Thymus (tissue), 11 donors: ENCODE measurements around the gene DIO3. TPM values are rescaled to one million over a fixed set of nuclear protein-coding genes. Genes with fewer than 3 reads are reported as not detected.

ENCODE experiments used
- DNase-seq, 9 donors: peaks; one replicate each; pipeline ENCODE4 v3.0.0-alpha.2; 2013; ENCODE audit warnings: low spot score in 9 of 9, low read depth in 6 of 9, missing footprints in 1 of 9
- H3K27ac ChIP-seq, 2 donors: one replicate each; pipeline ENCODE4 v1.5.1; 2013; ENCODE audit warnings: control low read depth in 1 of 2, low read depth in 1 of 2, low read length in 1 of 2, mild to moderate bottlenecking in 1 of 2, moderate library complexity in 1 of 2
- H3K27me3 ChIP-seq, 2 donors: one replicate each; pipeline ENCODE4 v1.5.1; 2013; ENCODE audit warnings: low read length in 1 of 2; ENCODE audit not compliant: control insufficient read depth in 2 of 2, insufficient read depth in 1 of 2
- H3K36me3 ChIP-seq, 2 donors: one replicate each; pipeline ENCODE4 v1.5.1; 2013; ENCODE audit warnings: low read length in 1 of 2, mild to moderate bottlenecking in 1 of 2, moderate library complexity in 1 of 2; ENCODE audit not compliant: control insufficient read depth in 2 of 2, insufficient read depth in 2 of 2
- H3K4me1 ChIP-seq, 2 donors: one replicate each; pipeline ENCODE4 v1.5.1; 2013; ENCODE audit warnings: low read length in 2 of 2; ENCODE audit not compliant: control insufficient read depth in 2 of 2, insufficient read depth in 2 of 2
- H3K4me3 ChIP-seq, 2 donors: one replicate each; pipeline ENCODE4 v1.5.1; 2013; ENCODE audit warnings: low read length in 2 of 2, control low read depth in 1 of 2, mild to moderate bottlenecking in 1 of 2
- H3K9me3 ChIP-seq, 2 donors: one replicate each; pipeline ENCODE4 v1.5.1; 2013; ENCODE audit warnings: low read length in 1 of 2, mild to moderate bottlenecking in 1 of 2; ENCODE audit not compliant: control insufficient read depth in 2 of 2, insufficient read depth in 1 of 2
- WGBS: extraction: QIAGEN DNeasy Blood & Tissue Kit; methylation state at CpG from one replicate; pipeline ENCODE4 v1.1.7; 2013; 5-methylcytosine and 5-hydroxymethylcytosine counted together
- polyA plus RNA-seq: library from polyadenylated mRNA; stranded (reverse); fragments of 200-250 nt; gene quantifications from one replicate; pipeline ENCODE4 v1.2.3, GENCODE V29; 2013
- total RNA-seq: library from RNA; stranded (reverse); fragments of 120-200 nt; gene quantifications from one replicate; pipeline ENCODE4 v1.2.4, GENCODE V29; 2013
- donor health status: healthy.

The DIO3 gene
- total and polyA plus RNA-seq, 2 donors = 0.24 to 0.84 TPM

DNA sequence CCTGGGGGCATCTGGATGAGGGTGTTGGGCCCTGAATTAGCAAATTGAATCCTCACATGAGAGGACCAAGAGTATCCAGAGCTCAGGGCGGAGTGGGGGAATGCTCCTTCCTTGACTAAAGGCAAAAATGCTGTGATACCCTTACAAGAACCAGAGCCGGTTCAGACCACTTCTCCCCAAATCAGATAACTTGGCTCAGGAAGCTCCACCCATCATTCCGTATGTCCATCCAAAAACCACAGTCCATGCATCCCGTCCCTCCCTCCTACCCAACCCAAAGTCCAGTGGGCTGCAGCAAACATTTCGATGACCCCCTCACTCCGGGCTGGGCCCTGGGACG is 22.4 kb downstream of the DIO3 start:
- H3K4me3 ChIP-seq = no peak overlapping the region
- H3K27me3 ChIP-seq = peaks cover 0 to 10% of the 10 kb centered on the region in 2 donors
- 94% methylated on average over 7 of the region's 7 CpGs for whole genome bisulfite sequencing

DNA sequence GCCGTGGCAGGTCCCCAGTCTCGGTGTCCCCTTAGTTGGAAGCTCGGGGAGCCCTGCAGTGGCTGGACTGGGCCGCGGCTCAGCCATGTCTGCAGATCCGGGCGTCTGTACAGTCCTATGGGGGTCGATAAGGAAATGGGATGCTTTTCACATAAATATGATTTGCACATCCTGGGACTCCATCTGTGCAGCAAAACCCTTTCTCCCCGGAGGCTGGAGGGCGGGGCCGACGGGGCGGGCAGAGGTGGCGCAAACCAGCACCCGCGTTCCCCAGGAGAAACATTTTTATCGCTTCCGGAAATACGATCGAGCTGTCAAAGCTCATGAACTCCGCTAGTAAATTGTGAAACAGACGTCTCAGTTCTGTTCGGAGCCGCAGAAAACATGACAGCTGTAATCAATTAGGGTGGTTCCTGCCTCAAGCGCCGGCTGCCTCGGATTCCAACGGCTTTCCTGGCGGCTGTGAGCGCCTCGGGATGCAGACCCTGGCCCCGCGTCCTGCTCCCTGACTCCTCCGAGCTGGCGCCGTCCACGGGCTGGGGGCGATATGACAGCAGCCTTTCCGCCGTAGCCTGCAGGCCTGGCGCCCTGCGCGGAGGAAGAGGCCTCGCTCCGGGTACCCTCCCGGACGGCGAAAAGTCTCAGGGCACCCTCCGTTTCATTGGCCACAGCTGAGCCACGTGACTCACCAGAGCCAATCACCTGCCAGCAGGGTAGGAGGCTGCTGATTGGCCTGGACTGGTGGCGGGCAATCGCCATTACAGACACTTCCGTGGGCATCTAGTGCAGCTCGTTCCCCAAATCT is 23.0 kb downstream of the DIO3 start:
- no peaks in the 10 kb centered on the region for H3K9me3 ChIP-seq
- H3K27me3 ChIP-seq = peaks cover 0 to 8% of the 10 kb centered on the region in 2 donors
- H3K36me3 ChIP-seq = no peaks in the 10 kb centered on the region
- H3K27ac ChIP-seq = no peak overlapping the region
- WGBS = 92% methylated on average over 54 of the region's 54 CpGs
- no peak overlapping the region for H3K4me3 ChIP-seq
- no peaks in the 10 kb centered on the region for H3K4me1 ChIP-seq
- DNase-seq = no peak

More for the DNA sequence above, 22.4 kb downstream of the DIO3 start:
- Histone ChIP-seq H3K9me3 (no peaks in the 10 kb centered on the region), H3K36me3 (no peaks in the 10 kb centered on the region), H3K27ac (no peak overlapping the region), H3K4me1 (no peaks in the 10 kb centered on the region)
- no peak for DNase-seq

DNA sequence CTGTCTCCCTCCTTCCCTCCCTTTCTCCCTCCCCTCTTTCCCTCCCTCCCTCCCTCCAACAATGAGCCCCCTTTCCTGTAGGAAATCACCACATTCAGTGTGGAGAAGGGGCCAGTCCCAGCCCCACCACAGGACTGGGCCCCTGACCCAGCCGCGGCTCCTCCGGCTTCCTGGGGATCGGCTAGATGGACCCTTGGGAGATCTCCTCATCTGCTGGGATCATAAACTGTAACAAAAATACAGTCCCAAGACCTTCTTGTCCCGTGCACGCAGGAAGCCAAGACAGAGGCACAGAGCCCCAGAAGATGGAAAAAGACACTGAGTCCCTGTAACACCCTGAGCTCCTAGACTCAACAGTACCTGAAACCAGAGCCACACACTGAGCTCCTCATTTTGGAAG is 23.9 kb downstream of the DIO3 start:
- 95% methylated on average over 6 of the region's 6 CpGs for WGBS
- no peaks in the 10 kb centered on the region for H3K4me1 ChIP-seq
- H3K27me3 ChIP-seq = peaks cover 0 to 3% of the 10 kb centered on the region in 2 donors
- no peaks in the 10 kb centered on the region for H3K36me3 ChIP-seq
- no peaks in the 10 kb centered on the region for H3K9me3 ChIP-seq
- no peak for DNase-seq
- H3K4me3 ChIP-seq = no peak overlapping the region
- no peak overlapping the region for H3K27ac ChIP-seq

DNA sequence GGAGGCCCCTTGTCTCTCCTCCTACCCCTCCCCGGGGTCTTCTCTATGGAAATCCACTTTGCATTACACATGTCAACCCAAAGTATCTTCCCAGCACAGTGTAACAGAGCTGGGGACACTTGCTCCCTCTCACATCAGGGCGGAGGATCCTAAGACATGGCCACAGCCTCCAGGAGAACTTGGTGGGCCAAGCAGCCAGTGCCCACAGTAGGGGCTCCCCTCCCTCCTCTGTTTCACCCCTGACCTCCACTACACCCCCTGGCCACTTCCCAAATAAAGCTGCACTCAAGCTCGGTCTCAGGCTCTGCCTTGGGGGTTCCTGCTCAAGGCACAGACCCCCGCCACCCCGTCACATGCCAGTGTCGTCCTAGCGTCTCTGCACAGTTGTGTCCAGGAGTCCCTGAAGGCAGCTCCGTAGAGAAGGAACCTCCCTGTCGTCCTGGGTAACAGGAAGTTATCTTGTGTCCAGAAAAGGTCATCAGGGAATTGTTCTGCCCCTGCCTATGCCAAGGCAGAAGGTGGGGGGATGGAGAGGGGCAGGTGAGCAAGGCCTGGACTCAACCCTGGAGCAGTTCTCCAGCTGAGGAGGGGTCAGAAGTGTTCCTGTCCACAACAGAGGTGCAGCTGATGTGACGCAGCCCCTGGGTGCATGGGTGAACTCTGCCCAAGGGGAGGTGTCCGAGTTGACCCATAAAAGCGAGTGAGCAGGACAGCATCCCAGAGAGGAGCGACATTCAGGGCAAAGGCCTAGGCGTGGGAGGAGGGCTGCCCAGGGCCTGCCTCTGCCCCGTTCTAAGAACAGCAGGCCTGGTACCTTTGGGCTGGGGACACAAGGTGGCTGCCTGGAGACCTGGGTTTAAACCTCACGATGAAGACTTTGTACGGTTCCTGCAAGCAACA is 25.5 kb downstream of the DIO3 start:
- no peaks in the 10 kb centered on the region for H3K9me3 ChIP-seq
- H3K36me3 ChIP-seq = no peaks in the 10 kb centered on the region
- no peak for DNase-seq
- WGBS = 92% methylated on average over 17 of the region's 17 CpGs
- peaks cover 0 to under 1% of the 10 kb centered on the region in 2 donors for H3K27me3 ChIP-seq
- H3K27ac ChIP-seq = no peak overlapping the region
- no peaks in the 10 kb centered on the region for H3K4me1 ChIP-seq
- no peak overlapping the region for H3K4me3 ChIP-seq

DNA sequence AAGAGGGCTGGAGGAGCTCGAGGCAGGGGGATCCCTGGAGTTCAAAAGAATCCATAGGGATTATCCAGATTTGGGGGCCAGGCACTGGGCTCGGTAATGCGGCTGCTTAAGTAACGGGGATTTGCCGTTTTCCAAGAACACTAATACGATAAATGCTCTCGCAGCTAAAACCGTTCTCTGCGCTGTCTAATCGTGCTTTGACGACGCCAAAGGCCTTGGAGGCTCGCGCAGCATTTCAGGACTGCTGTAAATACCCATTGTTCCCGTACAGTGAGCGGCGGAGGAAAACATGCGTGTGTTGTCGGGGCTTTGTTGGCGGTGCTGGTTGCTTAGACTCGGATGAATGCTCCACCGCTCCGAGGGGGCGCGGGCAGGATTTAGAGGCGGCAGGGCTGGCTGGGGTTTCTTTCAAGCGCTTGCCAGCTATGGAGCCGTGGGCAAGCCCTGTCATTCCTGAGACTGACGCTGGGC is 26.2 kb downstream of the DIO3 start:
- H3K27me3 ChIP-seq = no peaks in the 10 kb centered on the region
- no peak overlapping the region for H3K4me3 ChIP-seq
- WGBS = 95% methylated on average over 29 of the region's 29 CpGs
- H3K27ac ChIP-seq = no peak overlapping the region
- no peaks in the 10 kb centered on the region for H3K9me3 ChIP-seq
- DNase-seq = no peak
- no peaks in the 10 kb centered on the region for H3K36me3 ChIP-seq
- H3K4me1 ChIP-seq = no peaks in the 10 kb centered on the region

DNA sequence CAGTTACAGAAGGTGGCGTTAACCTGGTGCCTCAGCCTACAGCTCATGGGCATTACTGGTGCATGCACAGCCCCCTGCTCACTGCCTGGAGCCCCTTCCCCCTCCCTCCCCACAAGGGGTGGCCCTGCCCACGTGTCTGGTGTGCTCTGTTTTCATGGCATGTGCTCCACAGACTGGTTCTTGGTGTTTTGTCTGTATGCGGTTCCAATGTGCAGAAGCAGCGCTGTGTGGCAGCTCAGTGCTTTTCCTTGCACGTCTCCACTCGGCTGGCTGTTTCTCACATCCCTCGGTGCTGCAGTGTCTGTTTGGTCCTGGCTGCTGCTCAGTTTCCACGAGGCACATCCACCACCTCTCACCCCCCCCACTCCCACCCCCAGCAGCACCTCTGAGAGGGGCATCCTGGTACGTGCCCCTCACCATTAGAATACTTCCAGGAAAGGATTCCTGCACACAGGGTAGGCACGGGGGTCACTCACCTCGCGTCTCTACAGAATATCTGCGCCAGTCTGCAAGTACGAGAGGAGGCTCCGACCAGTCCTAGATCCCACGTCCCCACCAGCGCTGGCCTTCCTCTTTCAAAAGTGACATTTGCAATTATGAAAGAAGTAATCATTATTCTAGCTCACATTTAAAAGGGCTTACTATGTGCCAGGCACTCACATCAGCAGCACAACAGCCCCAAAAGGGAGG is 27.1 kb downstream of the DIO3 start:
- H3K9me3 ChIP-seq = no peaks in the 10 kb centered on the region
- H3K27ac ChIP-seq = no peak overlapping the region
- no peak for DNase-seq
- H3K4me3 ChIP-seq = no peak overlapping the region
- no peaks in the 10 kb centered on the region for H3K27me3 ChIP-seq
- no peaks in the 10 kb centered on the region for H3K36me3 ChIP-seq
- WGBS = 86% methylated on average over 17 of the region's 17 CpGs
- no peaks in the 10 kb centered on the region for H3K4me1 ChIP-seq

DNA sequence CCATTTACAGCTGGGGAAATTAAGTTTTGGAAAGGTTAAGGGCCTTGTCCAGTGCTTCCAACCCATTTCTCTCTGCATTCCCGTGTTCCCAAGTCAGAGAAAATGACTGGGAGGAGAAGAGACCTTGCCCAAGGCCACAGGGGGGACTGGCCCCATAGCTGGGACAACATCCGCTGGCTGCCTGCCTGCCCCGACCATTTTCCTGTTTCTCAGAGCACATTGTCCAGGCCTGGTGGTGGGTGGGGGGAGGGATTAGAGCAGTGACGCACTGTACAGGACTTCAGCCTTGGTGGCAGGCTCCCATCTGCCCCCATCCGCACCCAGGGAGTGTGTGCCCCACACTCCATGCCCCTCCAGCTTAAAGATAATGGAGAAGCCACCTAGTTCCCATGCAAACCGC is 27.7 kb downstream of the DIO3 start:
- no peak for DNase-seq
- 93% methylated on average over 6 of the region's 6 CpGs for WGBS

DNA sequence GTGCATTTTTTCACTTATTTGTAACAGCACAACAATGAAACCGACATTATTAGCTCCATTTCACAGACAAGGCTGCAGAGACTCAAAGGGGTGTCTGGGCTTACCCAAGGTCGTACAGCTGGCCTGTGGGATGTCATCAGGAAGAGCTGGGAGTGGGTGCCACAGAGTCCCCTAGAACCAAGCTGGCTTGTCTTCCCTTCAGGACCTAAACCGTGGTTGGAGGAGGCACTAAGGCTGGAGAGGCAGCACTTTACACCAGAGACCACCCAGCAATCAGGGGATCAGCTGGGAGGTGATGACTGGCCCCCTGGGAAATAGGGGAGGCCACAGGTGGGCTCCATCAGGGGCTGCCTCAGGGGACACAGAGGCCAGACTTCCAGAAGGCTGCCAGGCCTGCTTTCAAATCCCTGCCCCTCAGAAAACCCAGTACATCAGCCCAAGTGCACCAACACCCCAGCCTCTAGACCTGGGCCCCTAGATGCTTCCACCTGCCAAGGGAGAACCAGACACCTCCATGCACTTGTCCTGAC is 28.3 kb downstream of the DIO3 start:
- H3K36me3 ChIP-seq = no peaks in the 10 kb centered on the region
- H3K4me3 ChIP-seq = no peak overlapping the region
- H3K9me3 ChIP-seq = no peaks in the 10 kb centered on the region
- DNase-seq = no peak
- 84% methylated on average over 3 of the region's 3 CpGs for WGBS
- H3K4me1 ChIP-seq = no peaks in the 10 kb centered on the region
- H3K27ac ChIP-seq = no peak overlapping the region
- no peaks in the 10 kb centered on the region for H3K27me3 ChIP-seq

More for the DNA sequence above, 27.7 kb downstream of the DIO3 start:
- H3K4me3 ChIP-seq = no peak overlapping the region
- no peaks in the 10 kb centered on the region for H3K36me3 ChIP-seq
- no peaks in the 10 kb centered on the region for H3K4me1 ChIP-seq
- H3K27me3 ChIP-seq = no peaks in the 10 kb centered on the region
- H3K27ac ChIP-seq = no peak overlapping the region
- no peaks in the 10 kb centered on the region for H3K9me3 ChIP-seq
